ENCODE results near the gene PDSS2. TPM values are rescaled to one million over a fixed set of nuclear protein-coding genes. Genes with fewer than 3 reads are reported as not detected.
"Not testable (repeated sequence)": the region's sequence is repeated elsewhere in the genome, so short reads cannot be mapped to it uniquely, and the experiment has no call there.

PDSS2 gene
- total RNA-seq, 2 experiments from 2014 or later, result 12.8 to 15.4 TPM

- H3K4me1 Mint-ChIP-seq; H3K36me3 Mint-ChIP-seq; H3K27me3 Mint-ChIP-seq; ATAC-seq (ENCODE audit: low read depth); H3K4me3 Mint-ChIP-seq; POLR2A ChIA-PET; H3K27ac Mint-ChIP-seq; H3K9me3 Mint-ChIP-seq; DNase-seq: not testable (repeated sequence)
Measured at GRCh38 chr6:107135048-107135680, 324.2 kb downstream of the PDSS2 start.

- ATAC-seq (ENCODE audit: low read depth) (no peak), DNase-seq (no peak)
- H3K27ac Mint-ChIP-seq, result no peak overlapping the region
- no peaks in the 10 kb centered on the region for H3K36me3 Mint-ChIP-seq
- no peaks in the 10 kb centered on the region for H3K4me1 Mint-ChIP-seq
- H3K9me3 Mint-ChIP-seq, result no peaks in the 10 kb centered on the region
- H3K4me3 Mint-ChIP-seq, result no peak overlapping the region
- POLR2A ChIA-PET, result no interaction called here
- H3K27me3 Mint-ChIP-seq, result peaks cover 2% of the 10 kb centered on the region
Measured at GRCh38 chr6:107132330-107132954, 326.9 kb downstream of the PDSS2 start.

- no peak overlapping the region for H3K27ac Mint-ChIP-seq
- POLR2A ChIA-PET, result no interaction called here
- H3K36me3 Mint-ChIP-seq, result no peaks in the 10 kb centered on the region
Measured at GRCh38 chr6:107129370-107129925, 329.9 kb downstream of the PDSS2 start.

GRCh38 chr6:107128577-107128976, 330.8 kb downstream of the PDSS2 start:
- no peaks in the 10 kb centered on the region for H3K9me3 Mint-ChIP-seq
- H3K4me1 Mint-ChIP-seq, result peaks cover 8% of the 10 kb centered on the region
- peaks cover 5% of the 10 kb centered on the region for H3K27me3 Mint-ChIP-seq
- H3K27ac Mint-ChIP-seq, result no peak overlapping the region
- POLR2A ChIA-PET, result no interaction called here
- no peaks in the 10 kb centered on the region for H3K36me3 Mint-ChIP-seq
- DNase-seq, result no peak
- ATAC-seq (ENCODE audit: low read depth), result no peak
- H3K4me3 Mint-ChIP-seq, result no peak overlapping the region

More at GRCh38 chr6:107129370-107129925, 329.9 kb downstream of the PDSS2 start:
- DNase-seq (no peak), ATAC-seq (ENCODE audit: low read depth) (no peak)
- H3K4me3 Mint-ChIP-seq, result no peak overlapping the region
- peaks cover 8% of the 10 kb centered on the region for H3K4me1 Mint-ChIP-seq
- H3K9me3 Mint-ChIP-seq, result no peaks in the 10 kb centered on the region
- H3K27me3 Mint-ChIP-seq, result peaks cover 5% of the 10 kb centered on the region

GRCh38 chr6:107128175-107128574, 331.2 kb downstream of the PDSS2 start:
- Mint-ChIP-seq H3K27ac (no peak overlapping the region), H3K9me3 (no peaks in the 10 kb centered on the region), H3K4me1 (peaks cover 8% of the 10 kb centered on the region), H3K4me3 (no peak overlapping the region), H3K36me3 (no peaks in the 10 kb centered on the region), H3K27me3 (peaks cover 5% of the 10 kb centered on the region)
- POLR2A ChIA-PET, result no interaction called here
- ATAC-seq (ENCODE audit: low read depth) (no peak), DNase-seq (no peak)

- POLR2A ChIA-PET, result interaction anchor here (1.8 kb wide), 1 partner anchor 10 kb away, joined by 6 read pairs; the partner anchor contains the start of gene BEND3
- Mint-ChIP-seq H3K9me3 (no peaks in the 10 kb centered on the region), H3K27me3 (peaks cover 5% of the 10 kb centered on the region), H3K4me3 (no peak overlapping the region), H3K36me3 (no peaks in the 10 kb centered on the region), H3K4me1 (peaks cover 9% of the 10 kb centered on the region), H3K27ac (no peak overlapping the region)
- ATAC-seq (ENCODE audit: low read depth) (no peak), DNase-seq (no peak)
Measured at GRCh38 chr6:107125771-107126170, 333.6 kb downstream of the PDSS2 start.

- POLR2A ChIA-PET, result interaction anchor here (1.8 kb wide), 1 partner anchor 9 kb away, joined by 6 read pairs; the partner anchor contains the start of gene BEND3
- H3K36me3 Mint-ChIP-seq, result no peaks in the 10 kb centered on the region
- peaks cover 9% of the 10 kb centered on the region for H3K4me1 Mint-ChIP-seq
- H3K4me3 Mint-ChIP-seq, result no peak overlapping the region
- DNase-seq (no peak), ATAC-seq (ENCODE audit: low read depth) (peak; percentile 73)
- no peaks in the 10 kb centered on the region for H3K9me3 Mint-ChIP-seq
- peak overlapping the region; percentile 46 for H3K27ac Mint-ChIP-seq
- H3K27me3 Mint-ChIP-seq, result peaks cover 5% of the 10 kb centered on the region
Measured at GRCh38 chr6:107124934-107125348, 334.4 kb downstream of the PDSS2 start.

- Mint-ChIP-seq H3K4me1 (peaks cover 9% of the 10 kb centered on the region), H3K9me3 (no peaks in the 10 kb centered on the region), H3K36me3 (no peaks in the 10 kb centered on the region), H3K4me3 (no peak overlapping the region), H3K27ac (no peak overlapping the region), H3K27me3 (peaks cover 6% of the 10 kb centered on the region)
- POLR2A ChIA-PET, result no interaction called here
- no peak for ATAC-seq (ENCODE audit: low read depth)
- DNase-seq, result no peak
Measured at GRCh38 chr6:107123501-107123900, 335.9 kb downstream of the PDSS2 start.

GRCh38 chr6:107122748-107123147, 336.6 kb downstream of the PDSS2 start:
- no peaks in the 10 kb centered on the region for H3K36me3 Mint-ChIP-seq
- no peak overlapping the region for H3K4me3 Mint-ChIP-seq
- ATAC-seq (ENCODE audit: low read depth) (no peak), DNase-seq (no peak)
- peaks cover 7% of the 10 kb centered on the region for H3K27me3 Mint-ChIP-seq
- H3K4me1 Mint-ChIP-seq, result peaks cover 9% of the 10 kb centered on the region
- no peaks in the 10 kb centered on the region for H3K9me3 Mint-ChIP-seq
- POLR2A ChIA-PET, result no interaction called here
- no peak overlapping the region for H3K27ac Mint-ChIP-seq

GRCh38 chr6:107121964-107122495, 337.3 kb downstream of the PDSS2 start:
- Mint-ChIP-seq H3K36me3 (no peaks in the 10 kb centered on the region), H3K9me3 (no peaks in the 10 kb centered on the region), H3K27ac (no peak overlapping the region), H3K27me3 (peaks cover 12% of the 10 kb centered on the region), H3K4me1 (peaks cover 9% of the 10 kb centered on the region), H3K4me3 (no peak overlapping the region)
- POLR2A ChIA-PET, result no interaction called here
- DNase-seq, result no peak
- ATAC-seq (ENCODE audit: low read depth), result no peak

- H3K27ac Mint-ChIP-seq, result no peak overlapping the region
- H3K27me3 Mint-ChIP-seq, result peaks cover 18% of the 10 kb centered on the region
- H3K4me1 Mint-ChIP-seq, result peaks cover 14% of the 10 kb centered on the region
- ATAC-seq (ENCODE audit: low read depth) (no peak), DNase-seq (no peak)
- H3K4me3 Mint-ChIP-seq, result no peak overlapping the region
- POLR2A ChIA-PET, result no interaction called here
- H3K36me3 Mint-ChIP-seq, result no peaks in the 10 kb centered on the region
- no peaks in the 10 kb centered on the region for H3K9me3 Mint-ChIP-seq
Measured at GRCh38 chr6:107121266-107121665, 338.1 kb downstream of the PDSS2 start.

GRCh38 chr6:107120404-107120803, 339.0 kb downstream of the PDSS2 start:
- H3K4me3 Mint-ChIP-seq, result no peak overlapping the region
- peaks cover 18% of the 10 kb centered on the region for H3K4me1 Mint-ChIP-seq
- ATAC-seq (ENCODE audit: low read depth) (no peak), DNase-seq (no peak)
- no peaks in the 10 kb centered on the region for H3K9me3 Mint-ChIP-seq
- peaks cover 23% of the 10 kb centered on the region for H3K27me3 Mint-ChIP-seq
- no peak overlapping the region for H3K27ac Mint-ChIP-seq
- no peaks in the 10 kb centered on the region for H3K36me3 Mint-ChIP-seq
- POLR2A ChIA-PET, result no interaction called here

GRCh38 chr6:107118976-107119375, 340.4 kb downstream of the PDSS2 start:
- Mint-ChIP-seq H3K36me3 (no peaks in the 10 kb centered on the region), H3K27ac (no peak overlapping the region), H3K4me1 (peaks cover 12% of the 10 kb centered on the region), H3K4me3 (no peak overlapping the region), H3K9me3 (no peaks in the 10 kb centered on the region), H3K27me3 (peaks cover 23% of the 10 kb centered on the region)
- ATAC-seq (ENCODE audit: low read depth) (no peak), DNase-seq (no peak)
- POLR2A ChIA-PET, result no interaction called here

GRCh38 chr6:107118540-107118939, 340.8 kb downstream of the PDSS2 start:
- H3K27ac Mint-ChIP-seq; H3K36me3 Mint-ChIP-seq; DNase-seq; POLR2A ChIA-PET; H3K9me3 Mint-ChIP-seq; ATAC-seq (ENCODE audit: low read depth); H3K4me3 Mint-ChIP-seq: not testable (repeated sequence)
- Mint-ChIP-seq H3K4me1 (peaks cover 15% of the 10 kb centered on the region), H3K27me3 (peaks cover 23% of the 10 kb centered on the region)
